Esophagus squamous epithelium (tissue), 5 donors: ENCODE data around the gene MS4A4A. TPM values are rescaled to one million over a fixed set of nuclear protein-coding genes. Genes with fewer than 3 reads are reported as not detected.

ENCODE experiments used
- DNase-seq: peaks from one replicate; lab custom pipeline; 2025; lab: John Stamatoyannopoulos, UW
- H3K27ac ChIP-seq, 4 donors: fragments of 200-600 bp; sonication (generic); one replicate each; pipeline ENCODE4 v1.5.1; 2016 to 2019; ENCODE audit warnings: mild to moderate bottlenecking in 1 of 4
- H3K27me3 ChIP-seq, 4 donors: fragments of 200-600 bp; sonication (generic); 1 replicate in 3 of 4; 2 replicates in 1 of 4; pipeline versions ENCODE4 v1.5.1 to v1.6.0; 2017 to 2021; ENCODE audit warnings: antibody characterized with exemption in 1 of 4
- H3K36me3 ChIP-seq, 3 donors: fragments of 200-600 bp; sonication (generic); one replicate each; pipeline ENCODE4 v1.5.1; 2016 to 2019
- H3K4me1 ChIP-seq, 3 donors: fragments of 200-600 bp; sonication (generic); one replicate each; pipeline ENCODE4 v1.5.1; 2017 to 2019
- H3K4me3 ChIP-seq, 4 donors: fragments of 200-600 bp; sonication (generic); 1 replicate in 3 of 4; 2 replicates in 1 of 4; pipeline ENCODE4 v1.5.1; 2016 to 2019; ENCODE audit warnings: mild to moderate bottlenecking in 2 of 4, moderate library complexity in 1 of 4
- H3K9me3 ChIP-seq, 3 donors: fragments of 200-600 bp; sonication (generic); one replicate each; pipeline ENCODE4 v1.5.1; 2016 to 2019
- CTCF ChIP-seq, 6 experiments: fragments of 450-650 bp in 4 of 6; fragments of 200-600 bp in 2 of 6; sonication (generic) in 2 of 6; IDR thresholded peaks; one replicate each; pipeline ENCODE4 v1.5.1; 2016 to 2019; ENCODE audit warnings: antibody characterized with exemption in 6 of 6, mild to moderate bottlenecking in 4 of 6, moderate library complexity in 4 of 6
- POLR2A ChIP-seq, 4 donors: fragments of 450-650 bp; IDR thresholded peaks; one replicate each; pipeline ENCODE4 v1.6.1; 2017; ENCODE audit warnings: antibody characterized with exemption in 4 of 4, mild to moderate bottlenecking in 4 of 4, moderate library complexity in 3 of 4
- WGBS, 2 donors: methylation state at CpG; one replicate each; pipeline ENCODE4 v1.1.5; 2018; 5-methylcytosine and 5-hydroxymethylcytosine counted together
- intact Hi-C: fragments of 100-400 bp; cut with DNase I; formaldehyde crosslinking; loops from one replicate; pipeline ENCODE4 v1.15.0; 2022
- total RNA-seq, 4 donors: library from RNA; depleted of rRNA; stranded (reverse); fragments of >200 nt; gene quantifications; one replicate each; pipeline ENCODE4 v1.1.0, GENCODE V29; 2016
- donor health status: DM: yes; HTN: yes; CAD: no.

MS4A4A gene
- total RNA-seq, 4 donors from 2014 or later: 0.42 to 32.0 (median 8.3) TPM

GRCh38 chr11:60310407-60310998 lies 30.0 kb downstream of the MS4A4A start:
- DNase-seq: no peak
- Histone ChIP-seq H3K27me3 (no peaks in the 10 kb centered on the region), H3K36me3 (no peaks in the 10 kb centered on the region), H3K4me3 (no peak overlapping the region), H3K4me1 (no peaks in the 10 kb centered on the region), H3K9me3 (no peaks in the 10 kb centered on the region), H3K27ac (peak overlapping the region in 1 of 4 donors; percentile 16)
- intact Hi-C loops: no loop called here
- 42 to 50% methylated on average over 5 of the region's 5 CpGs for WGBS, 2 donors
- TF ChIP-seq POLR2A (IDR thresholded peaks at IDR 0.05) (no peak), CTCF (IDR thresholded peaks at IDR 0.05) (no peak)

GRCh38 chr11:60314635-60315321 lies 34.3 kb downstream of the MS4A4A start:
- TF ChIP-seq CTCF (IDR thresholded peaks at IDR 0.05) (no peak), POLR2A (IDR thresholded peaks at IDR 0.05) (no peak)
- Histone ChIP-seq H3K27ac (no peak overlapping the region), H3K36me3 (no peaks in the 10 kb centered on the region), H3K4me1 (no peaks in the 10 kb centered on the region), H3K27me3 (no peaks in the 10 kb centered on the region), H3K4me3 (no peak overlapping the region), H3K9me3 (peaks cover 0 to 12% (median 0%) of the 10 kb centered on the region in 3 donors)
- 48 to 59% methylated on average over 2 of the region's 2 CpGs for WGBS, 2 donors
- no peak for DNase-seq
- intact Hi-C loops: no loop called here

GRCh38 chr11:60315871-60316270 lies 35.4 kb downstream of the MS4A4A start:
- H3K4me3 ChIP-seq: no peak overlapping the region
- H3K27me3 ChIP-seq: no peaks in the 10 kb centered on the region
- H3K9me3 ChIP-seq: peaks cover 0 to 14% (median 0%) of the 10 kb centered on the region in 3 donors
- TF ChIP-seq CTCF (IDR thresholded peaks at IDR 0.05) (no peak), POLR2A (IDR thresholded peaks at IDR 0.05) (no peak)
- no peaks in the 10 kb centered on the region for H3K36me3 ChIP-seq
- no peak overlapping the region for H3K27ac ChIP-seq
- H3K4me1 ChIP-seq: no peaks in the 10 kb centered on the region
- no peak for DNase-seq
- intact Hi-C loops: no loop called here

- Histone ChIP-seq H3K27me3 (no peaks in the 10 kb centered on the region), H3K36me3 (no peaks in the 10 kb centered on the region), H3K4me1 (no peaks in the 10 kb centered on the region), H3K4me3 (no peak overlapping the region), H3K27ac (no peak overlapping the region), H3K9me3 (peaks cover 0 to 14% (median 0%) of the 10 kb centered on the region in 3 donors)
- WGBS, 2 donors: 36 to 40% methylated on average over 2 of the region's 2 CpGs
- TF ChIP-seq POLR2A (IDR thresholded peaks at IDR 0.05) (no peak), CTCF (IDR thresholded peaks at IDR 0.05) (no peak)
- intact Hi-C loops: no loop called here
- no peak for DNase-seq
These were observed 35.9 kb downstream of the MS4A4A start for GRCh38 chr11:60316317-60316716.

GRCh38 chr11:60318726-60319125 lies 38.3 kb downstream of the MS4A4A start:
- H3K27me3 ChIP-seq: no peaks in the 10 kb centered on the region
- H3K4me3 ChIP-seq: no peak overlapping the region
- DNase-seq: no peak
- peaks cover 0 to 14% (median 0%) of the 10 kb centered on the region in 3 donors for H3K9me3 ChIP-seq
- H3K27ac ChIP-seq: no peak overlapping the region
- TF ChIP-seq CTCF (IDR thresholded peaks at IDR 0.05) (no peak), POLR2A (IDR thresholded peaks at IDR 0.05) (no peak)
- H3K4me1 ChIP-seq: no peaks in the 10 kb centered on the region
- 50 to 51% methylated on average over 2 of the region's 2 CpGs for WGBS, 2 donors
- intact Hi-C loops: no loop called here
- H3K36me3 ChIP-seq: no peaks in the 10 kb centered on the region
